NCI-H82 (cell line): Measurements from ENCODE around the gene PTPN4.

Experiments
- DNase-seq: peaks from one replicate; lab custom pipeline; 2025; lab: John Stamatoyannopoulos, UW

The PTPN4 gene

GRCh38 chr2:119759451-119760236 is at the start of gene PTPN4:
PTPN4 (plus strand) TSS chr2:119759922; CDS start chr2:119809854, 49,932 bp downstream.
- DNase-seq, result peak; percentile 100

- DNase-seq, result peak; percentile 78
Measured at GRCh38 chr2:119710281-119710680, 49.4 kb upstream of the PTPN4 start.

GRCh38 chr2:119711352-119711751 is 48.4 kb upstream of the PTPN4 start:
- DNase-seq, result no peak

GRCh38 chr2:119712571-119712970 is 47.2 kb upstream of the PTPN4 start:
- no peak for DNase-seq

GRCh38 chr2:119713819-119714490 is 45.8 kb upstream of the PTPN4 start:
- no peak for DNase-seq

- DNase-seq, result no peak
Measured at GRCh38 chr2:119715409-119716283, 44.1 kb upstream of the PTPN4 start.

GRCh38 chr2:119716284-119716672 is 43.4 kb upstream of the PTPN4 start:
- no peak for DNase-seq

GRCh38 chr2:119718501-119719260 is 41.0 kb upstream of the PTPN4 start:
- DNase-seq, result no peak

GRCh38 chr2:119719261-119719627 is 40.5 kb upstream of the PTPN4 start:
- DNase-seq, result no peak

GRCh38 chr2:119721043-119721442 is 38.7 kb upstream of the PTPN4 start:
- no peak for DNase-seq

- DNase-seq, result peak; percentile 34
Measured at GRCh38 chr2:119721462-119721861, 38.3 kb upstream of the PTPN4 start.

- no peak for DNase-seq
Measured at GRCh38 chr2:119721904-119722303, 37.8 kb upstream of the PTPN4 start.

- DNase-seq, result no peak
Measured at GRCh38 chr2:119723186-119723585, 36.5 kb upstream of the PTPN4 start.

- no peak for DNase-seq
Measured at GRCh38 chr2:119723784-119724467, 35.8 kb upstream of the PTPN4 start.

- no peak for DNase-seq
Measured at GRCh38 chr2:119724656-119725485, 34.9 kb upstream of the PTPN4 start.

GRCh38 chr2:119727493-119727892 is 32.2 kb upstream of the PTPN4 start:
- DNase-seq, result no peak

- DNase-seq, result no peak
Measured at GRCh38 chr2:119728421-119728820, 31.3 kb upstream of the PTPN4 start.

GRCh38 chr2:119730671-119731177 is 29.0 kb upstream of the PTPN4 start:
- DNase-seq, result no peak

- DNase-seq, result no peak
Measured at GRCh38 chr2:119731983-119732382, 27.7 kb upstream of the PTPN4 start.

GRCh38 chr2:119732601-119733164 is 27.0 kb upstream of the PTPN4 start:
- no peak for DNase-seq
